HEK293 (cell line): Measurements from ENCODE around the gene CUEDC1.

Experiments used
- CTCF ChIA-PET: fragments of 350-600 bp; formaldehyde crosslinking; extraction: SDS; loops from one replicate; lab custom pipeline; 2021; ENCODE audit warnings: antibody characterized with exemption; lab: Yijun Ruan, JAX
- POLR2A ChIA-PET: fragments of 300-600 bp; formaldehyde crosslinking; extraction: SDS; loops from one replicate; lab custom pipeline; 2020; ENCODE audit warnings: antibody characterized with exemption, inconsistent platforms; lab: Yijun Ruan, JAX
- H3K27ac ChIP-seq: fragments of 200-500 bp; sonication (Bioruptor generic); 2 replicates; pipeline ENCODE4 v1.5.1; 2014; ENCODE audit warnings: low read depth, low read length, control low read depth, inconsistent platforms; ENCODE audit errors: extremely low read depth
- H3K36me3 ChIP-seq, 2 experiments: fragments of 200-500 bp in 1 of 2; sonication (Bioruptor generic) in 1 of 2; 1 replicate in 1 of 2; 2 replicates in 1 of 2; pipeline ENCODE4 v1.5.1; 2014 to 2017; ENCODE audit warnings: inconsistent platforms in 2 of 2, low read length in 2 of 2; ENCODE audit not compliant: control insufficient read depth in 2 of 2, insufficient read depth in 1 of 2
- H3K4me1 ChIP-seq: fragments of 200-500 bp; sonication (Bioruptor generic); 2 replicates; pipeline ENCODE4 v1.5.1; 2014; ENCODE audit warnings: mild to moderate bottlenecking, low read length, inconsistent platforms; ENCODE audit not compliant: control insufficient read depth, insufficient read depth
- H3K4me3 ChIP-seq: 2 replicates; pipeline ENCODE4 v1.5.1; 2011; ENCODE audit warnings: low read depth, mild to moderate bottlenecking, control low read depth, low read length, moderate library complexity
- H3K9me3 ChIP-seq: fragments of 200-500 bp; sonication (Bioruptor generic); 2 replicates; pipeline ENCODE4 v1.5.1; 2014; ENCODE audit warnings: low read depth, low read length, inconsistent platforms; ENCODE audit not compliant: control insufficient read depth, insufficient read depth
- GLI2 ChIP-seq: fragments of 450-650 bp; formaldehyde crosslinking; IDR thresholded peaks from 2 replicates; pipeline ENCODE4; 2017; ENCODE audit warnings: missing biosample characterization, missing genetic modification characterization, low read depth, borderline replicate concordance
- MZF1 ChIP-seq: fragments of 450-650 bp; formaldehyde crosslinking; IDR thresholded peaks from 2 replicates; pipeline ENCODE4 v1.5.1; 2017; ENCODE audit warnings: missing biosample characterization, missing genetic modification characterization, borderline replicate concordance
- SP2 ChIP-seq: fragments of 450-650 bp; formaldehyde crosslinking; IDR thresholded peaks from 2 replicates; pipeline ENCODE4 v1.5.1; 2016; ENCODE audit warnings: missing biosample characterization, missing genetic modification characterization
- ZFHX2 ChIP-seq: fragments of 450-650 bp; formaldehyde crosslinking; conservative IDR thresholded peaks from 2 replicates; pipeline ENCODE4 v1.5.1; 2016; ENCODE audit warnings: missing biosample characterization, missing genetic modification characterization
- ZFP37 ChIP-seq: fragments of 450-650 bp; formaldehyde crosslinking; IDR thresholded peaks from 2 replicates; pipeline ENCODE4 v1.5.1; 2016; ENCODE audit warnings: missing biosample characterization, missing genetic modification characterization
- ZNF16 ChIP-seq: fragments of 450-650 bp; formaldehyde crosslinking; IDR thresholded peaks from 2 replicates; pipeline ENCODE4 v1.5.1; 2016; ENCODE audit warnings: low read depth, missing biosample characterization, missing genetic modification characterization
- ZNF19 ChIP-seq: fragments of 450-650 bp; formaldehyde crosslinking; IDR thresholded peaks from 2 replicates; pipeline ENCODE4; 2016; ENCODE audit warnings: missing biosample characterization, missing genetic modification characterization, low read depth
- ZNF2 ChIP-seq: fragments of 450-650 bp; formaldehyde crosslinking; IDR thresholded peaks from 2 replicates; pipeline ENCODE4 v1.5.1; 2016; ENCODE audit warnings: missing biosample characterization, missing genetic modification characterization
- ZNF341 ChIP-seq: fragments of 450-650 bp; formaldehyde crosslinking; IDR thresholded peaks from 2 replicates; pipeline ENCODE4; 2016; ENCODE audit warnings: low read depth, missing biosample characterization, missing genetic modification characterization
- ZNF391 ChIP-seq: fragments of 450-650 bp; formaldehyde crosslinking; IDR thresholded peaks from 2 replicates; pipeline ENCODE4 v1.5.1; 2016; ENCODE audit warnings: low read depth, missing biosample characterization, missing genetic modification characterization, borderline replicate concordance
- ZNF48 ChIP-seq: fragments of 450-650 bp; formaldehyde crosslinking; IDR thresholded peaks from 2 replicates; pipeline ENCODE4 v1.5.1; 2016; ENCODE audit warnings: missing biosample characterization, missing genetic modification characterization
- ZNF548 ChIP-seq: fragments of 450-650 bp; formaldehyde crosslinking; IDR thresholded peaks from 2 replicates; pipeline ENCODE4 v1.5.1; 2016; ENCODE audit warnings: missing biosample characterization, missing genetic modification characterization
- ZNF571 ChIP-seq: fragments of 450-650 bp; formaldehyde crosslinking; IDR thresholded peaks from 2 replicates; pipeline ENCODE4 v1.5.0; 2017; ENCODE audit warnings: missing biosample characterization, missing genetic modification characterization
- ZNF610 ChIP-seq: fragments of 450-650 bp; formaldehyde crosslinking; IDR thresholded peaks from 2 replicates; pipeline ENCODE4 v1.5.1; 2016; ENCODE audit warnings: missing biosample characterization, missing genetic modification characterization, borderline replicate concordance
- ZNF701 ChIP-seq: fragments of 450-650 bp; formaldehyde crosslinking; IDR thresholded peaks from 2 replicates; pipeline ENCODE4 v1.5.1; 2016; ENCODE audit warnings: missing biosample characterization, missing genetic modification characterization
- TF ChIP-seq, protein P1 (sequence below): fragments of 450-650 bp; formaldehyde crosslinking; IDR thresholded peaks from 2 replicates; pipeline ENCODE4 v1.5.1; 2016; ENCODE audit warnings: missing biosample characterization, missing genetic modification characterization
- TF ChIP-seq, protein P2 (sequence below): fragments of 450-650 bp; formaldehyde crosslinking; IDR thresholded peaks from 2 replicates; pipeline ENCODE4 v1.5.1; 2016; ENCODE audit warnings: missing biosample characterization, missing genetic modification characterization
- TF ChIP-seq, protein P3 (sequence below): sonication (generic); formaldehyde crosslinking; IDR thresholded peaks from 2 replicates; pipeline ENCODE4 v1.8.1; 2022; ENCODE audit warnings: mild to moderate bottlenecking, moderate library complexity, missing genetic modification reagents
- TF ChIP-seq, protein P4 (sequence below): fragments of 450-650 bp; formaldehyde crosslinking; IDR thresholded peaks from 2 replicates; pipeline ENCODE4 v1.5.1; 2016; ENCODE audit warnings: missing biosample characterization, missing genetic modification characterization
- TF ChIP-seq, protein P5 (sequence below): fragments of 450-650 bp; formaldehyde crosslinking; IDR thresholded peaks from 2 replicates; pipeline ENCODE4 v1.5.1; 2016; ENCODE audit warnings: missing biosample characterization, missing genetic modification characterization
- TF ChIP-seq, protein P6 (sequence below): fragments of 450-650 bp; formaldehyde crosslinking; IDR thresholded peaks from 2 replicates; pipeline ENCODE4 v1.5.1; 2016; ENCODE audit warnings: missing biosample characterization, missing genetic modification characterization
- TF ChIP-seq, protein P7 (sequence below): fragments of 450-650 bp; formaldehyde crosslinking; IDR thresholded peaks from 2 replicates; pipeline ENCODE4 v1.5.1; 2016; ENCODE audit warnings: missing biosample characterization, missing genetic modification characterization

CUEDC1 gene

DNA sequence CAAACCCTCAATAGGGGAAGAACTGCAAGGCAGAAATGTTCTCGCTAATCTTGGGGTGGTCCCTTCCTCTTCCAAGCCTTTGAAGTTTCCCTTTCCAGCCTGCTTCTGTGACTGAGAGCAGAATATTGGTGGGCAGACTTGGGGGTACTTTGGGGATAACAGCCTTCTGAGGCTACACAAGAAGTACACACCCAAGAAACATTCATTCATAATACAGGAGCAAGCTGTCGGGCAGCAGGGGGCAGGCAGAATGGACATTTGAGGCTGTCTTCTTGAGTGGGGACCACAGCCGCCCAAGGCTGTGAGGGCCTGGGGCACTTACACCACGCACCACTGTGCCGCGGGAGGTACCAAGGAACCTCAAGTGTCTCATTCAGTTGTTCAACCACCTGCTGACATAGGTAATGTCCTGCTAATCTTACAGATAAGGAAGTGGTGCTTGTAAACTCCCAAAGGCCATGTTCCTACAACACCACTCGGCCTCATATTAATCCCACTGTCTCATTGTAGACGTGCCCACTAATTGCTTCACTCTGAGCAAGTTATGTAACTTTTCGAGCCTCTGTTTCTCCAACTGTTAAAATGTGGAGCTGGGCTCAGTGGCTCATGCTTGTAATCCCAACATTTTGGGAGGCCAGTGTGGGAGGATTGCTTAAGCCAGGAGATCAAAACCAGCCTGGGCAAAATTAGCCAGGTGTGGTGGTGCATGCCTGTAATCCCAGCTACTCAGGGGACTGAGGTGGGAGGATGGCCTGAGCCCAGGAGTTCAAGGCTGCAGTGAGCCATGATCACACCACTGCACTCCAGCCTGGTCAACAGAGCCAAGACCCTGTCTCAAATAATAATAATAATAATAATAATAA is 102.9 kb downstream of the CUEDC1 start (continued):
- TF ChIP-seq, protein P1, sequence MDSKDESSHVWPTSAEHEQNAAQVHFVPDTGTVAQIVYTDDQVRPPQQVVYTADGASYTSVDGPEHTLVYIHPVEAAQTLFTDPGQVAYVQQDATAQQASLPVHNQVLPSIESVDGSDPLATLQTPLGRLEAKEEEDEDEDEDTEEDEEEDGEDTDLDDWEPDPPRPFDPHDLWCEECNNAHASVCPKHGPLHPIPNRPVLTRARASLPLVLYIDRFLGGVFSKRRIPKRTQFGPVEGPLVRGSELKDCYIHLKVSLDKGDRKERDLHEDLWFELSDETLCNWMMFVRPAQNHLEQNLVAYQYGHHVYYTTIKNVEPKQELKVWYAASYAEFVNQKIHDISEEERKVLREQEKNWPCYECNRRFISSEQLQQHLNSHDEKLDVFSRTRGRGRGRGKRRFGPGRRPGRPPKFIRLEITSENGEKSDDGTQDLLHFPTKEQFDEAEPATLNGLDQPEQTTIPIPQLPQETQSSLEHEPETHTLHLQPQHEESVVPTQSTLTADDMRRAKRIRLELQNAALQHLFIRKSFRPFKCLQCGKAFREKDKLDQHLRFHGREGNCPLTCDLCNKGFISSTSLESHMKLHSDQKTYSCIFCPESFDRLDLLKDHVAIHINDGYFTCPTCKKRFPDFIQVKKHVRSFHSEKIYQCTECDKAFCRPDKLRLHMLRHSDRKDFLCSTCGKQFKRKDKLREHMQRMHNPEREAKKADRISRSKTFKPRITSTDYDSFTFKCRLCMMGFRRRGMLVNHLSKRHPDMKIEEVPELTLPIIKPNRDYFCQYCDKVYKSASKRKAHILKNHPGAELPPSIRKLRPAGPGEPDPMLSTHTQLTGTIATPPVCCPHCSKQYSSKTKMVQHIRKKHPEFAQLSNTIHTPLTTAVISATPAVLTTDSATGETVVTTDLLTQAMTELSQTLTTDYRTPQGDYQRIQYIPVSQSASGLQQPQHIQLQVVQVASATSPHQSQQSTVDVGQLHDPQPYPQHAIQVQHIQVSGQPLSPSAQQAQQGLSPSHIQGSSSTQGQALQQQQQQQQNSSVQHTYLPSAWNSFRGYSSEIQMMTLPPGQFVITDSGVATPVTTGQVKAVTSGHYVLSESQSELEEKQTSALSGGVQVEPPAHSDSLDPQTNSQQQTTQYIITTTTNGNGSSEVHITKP = peak; percentile 85
- TF ChIP-seq, protein P2, sequence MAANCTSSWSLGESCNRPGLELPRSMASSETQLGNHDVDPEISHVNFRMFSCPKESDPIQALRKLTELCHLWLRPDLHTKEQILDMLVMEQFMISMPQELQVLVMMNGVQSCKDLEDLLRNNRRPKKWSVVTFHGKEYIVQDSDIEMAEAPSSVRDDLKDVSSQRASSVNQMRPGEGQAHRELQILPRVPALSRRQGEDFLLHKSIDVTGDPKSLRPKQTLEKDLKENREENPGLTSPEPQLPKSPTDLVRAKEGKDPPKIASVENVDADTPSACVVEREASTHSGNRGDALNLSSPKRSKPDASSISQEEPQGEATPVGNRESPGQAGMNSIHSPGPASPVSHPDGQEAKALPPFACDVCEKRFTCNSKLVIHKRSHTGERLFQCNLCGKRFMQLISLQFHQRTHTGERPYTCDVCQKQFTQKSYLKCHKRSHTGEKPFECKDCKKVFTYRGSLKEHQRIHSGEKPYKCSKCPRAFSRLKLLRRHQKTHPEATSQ (tag by site-specific recombination) = no peak
- TF ChIP-seq ZFHX2 (no peak), ZNF610 (tag by site-specific recombination) (no peak), ZNF391 (tag by site-specific recombination) (no peak), ZNF48 (tag by site-specific recombination) (no peak)
- TF ChIP-seq, protein P3, sequence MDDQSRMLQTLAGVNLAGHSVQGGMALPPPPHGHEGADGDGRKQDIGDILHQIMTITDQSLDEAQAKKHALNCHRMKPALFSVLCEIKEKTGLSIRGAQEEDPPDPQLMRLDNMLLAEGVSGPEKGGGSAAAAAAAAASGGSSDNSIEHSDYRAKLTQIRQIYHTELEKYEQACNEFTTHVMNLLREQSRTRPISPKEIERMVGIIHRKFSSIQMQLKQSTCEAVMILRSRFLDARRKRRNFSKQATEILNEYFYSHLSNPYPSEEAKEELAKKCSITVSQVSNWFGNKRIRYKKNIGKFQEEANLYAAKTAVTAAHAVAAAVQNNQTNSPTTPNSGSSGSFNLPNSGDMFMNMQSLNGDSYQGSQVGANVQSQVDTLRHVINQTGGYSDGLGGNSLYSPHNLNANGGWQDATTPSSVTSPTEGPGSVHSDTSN (CRISPR knock-in tag) = no peak

DNA sequence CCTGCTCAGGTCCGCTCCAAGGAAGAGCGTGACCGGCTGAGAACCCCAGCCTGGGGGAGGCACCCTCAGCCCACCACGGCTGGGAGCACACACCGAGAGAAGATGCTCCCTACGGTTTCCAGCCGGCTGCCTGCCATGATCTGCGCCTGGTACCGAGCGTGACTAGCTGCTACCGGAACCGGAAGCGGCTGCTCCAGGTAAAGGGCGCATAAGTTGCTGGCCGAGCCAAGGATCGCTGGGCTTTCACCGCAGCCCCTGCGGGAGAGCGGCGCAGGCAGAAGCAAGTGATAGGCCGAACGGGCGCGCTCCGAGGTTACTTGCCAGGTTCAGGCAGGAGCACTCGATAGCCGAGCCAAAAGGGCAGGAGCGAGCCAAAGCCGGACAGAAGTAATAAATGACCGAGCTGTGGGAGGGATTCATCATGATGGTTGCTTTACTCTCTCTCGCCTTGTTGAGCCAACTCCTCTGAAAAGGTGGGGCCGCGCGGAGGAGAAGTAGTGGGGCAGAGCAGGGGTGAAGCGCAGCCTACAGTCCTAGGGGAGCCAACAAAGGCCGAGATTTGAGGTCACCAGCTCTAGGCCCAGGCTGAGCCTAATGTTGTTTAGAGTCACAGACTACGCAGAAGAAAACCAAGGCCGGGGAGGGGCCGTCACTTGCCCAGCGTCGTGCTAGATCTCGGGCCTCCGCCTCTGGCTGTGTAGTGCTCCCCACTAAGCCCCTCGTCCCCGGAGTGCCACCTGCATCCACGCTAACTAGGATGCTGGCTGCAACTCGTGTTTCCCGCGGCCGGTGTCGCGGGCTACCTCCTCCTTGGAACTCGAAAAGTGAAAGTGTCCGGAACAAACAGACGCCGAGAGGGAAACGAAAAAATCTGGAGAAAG is 105.1 kb downstream of the CUEDC1 start, which contains the start of gene MRPS23:
Gene MRPS23 (minus strand): TSS at position 171 of the 881 bp plus-strand sequence. CDS start 34 bp downstream, at position 137.
- Histone ChIP-seq H3K4me1 (peaks cover 17% of the 10 kb centered on the region), H3K4me3 (peak within 1 kb of the TSS; percentile 99), H3K36me3 (peaks cover 16 to 23% of the 10 kb centered on the region in 2 experiments), H3K9me3 (no peaks in the 10 kb centered on the region), H3K27ac (peak within 1 kb of the TSS; percentile 84)
- POLR2A ChIA-PET = interaction anchor here (0.6 to 3.2 kb wide), 21 partner anchors 9 to 233 kb away, joined by 3 to 30 read pairs (median 5); partner anchors contain the start of genes SRSF1 and VEZF1
- CTCF ChIA-PET = interaction anchor here (0.6 to 17.6 kb wide), 8 partner anchors 9 to 146 kb away, joined by 3 to 434 read pairs (median 4); partner anchors contain the start of gene VEZF1
- no peak for TF ChIP-seq ZNF19
- TF ChIP-seq, protein P4, sequence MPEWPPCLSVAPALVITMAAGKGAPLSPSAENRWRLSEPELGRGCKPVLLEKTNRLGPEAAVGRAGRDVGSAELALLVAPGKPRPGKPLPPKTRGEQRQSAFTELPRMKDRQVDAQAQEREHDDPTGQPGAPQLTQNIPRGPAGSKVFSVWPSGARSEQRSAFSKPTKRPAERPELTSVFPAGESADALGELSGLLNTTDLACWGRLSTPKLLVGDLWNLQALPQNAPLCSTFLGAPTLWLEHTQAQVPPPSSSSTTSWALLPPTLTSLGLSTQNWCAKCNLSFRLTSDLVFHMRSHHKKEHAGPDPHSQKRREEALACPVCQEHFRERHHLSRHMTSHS (tag by site-specific recombination) = no peak
- TF ChIP-seq, protein P5, sequence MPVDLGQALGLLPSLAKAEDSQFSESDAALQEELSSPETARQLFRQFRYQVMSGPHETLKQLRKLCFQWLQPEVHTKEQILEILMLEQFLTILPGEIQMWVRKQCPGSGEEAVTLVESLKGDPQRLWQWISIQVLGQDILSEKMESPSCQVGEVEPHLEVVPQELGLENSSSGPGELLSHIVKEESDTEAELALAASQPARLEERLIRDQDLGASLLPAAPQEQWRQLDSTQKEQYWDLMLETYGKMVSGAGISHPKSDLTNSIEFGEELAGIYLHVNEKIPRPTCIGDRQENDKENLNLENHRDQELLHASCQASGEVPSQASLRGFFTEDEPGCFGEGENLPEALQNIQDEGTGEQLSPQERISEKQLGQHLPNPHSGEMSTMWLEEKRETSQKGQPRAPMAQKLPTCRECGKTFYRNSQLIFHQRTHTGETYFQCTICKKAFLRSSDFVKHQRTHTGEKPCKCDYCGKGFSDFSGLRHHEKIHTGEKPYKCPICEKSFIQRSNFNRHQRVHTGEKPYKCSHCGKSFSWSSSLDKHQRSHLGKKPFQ (tag by site-specific recombination) = peak; percentile 51; the same call in 1 of the 2 replicates
- TF ChIP-seq ZNF701 = no peak
- peak; percentile 64; the same call in 1 of the 2 replicates for TF ChIP-seq MZF1 (tag by site-specific recombination)
- TF ChIP-seq ZFP37 (tag by site-specific recombination) = peak; percentile 77; the same call in 1 of the 2 replicates
- TF ChIP-seq ZNF571 = no peak
- no peak for TF ChIP-seq ZNF548 (tag by site-specific recombination)
- no peak for TF ChIP-seq GLI2
- TF ChIP-seq ZNF2 (tag by site-specific recombination) = peak; percentile 80
- TF ChIP-seq ZNF16 (tag by site-specific recombination) = no peak
- TF ChIP-seq, protein P6, sequence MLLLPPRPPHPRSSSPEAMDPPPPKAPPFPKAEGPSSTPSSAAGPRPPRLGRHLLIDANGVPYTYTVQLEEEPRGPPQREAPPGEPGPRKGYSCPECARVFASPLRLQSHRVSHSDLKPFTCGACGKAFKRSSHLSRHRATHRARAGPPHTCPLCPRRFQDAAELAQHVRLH (tag by site-specific recombination) = peak; percentile 100
- TF ChIP-seq ZNF341 = peak; percentile 19; the same call in 1 of the 2 replicates
- TF ChIP-seq SP2 (tag by site-specific recombination) = peak; percentile 86
- TF ChIP-seq, protein P7, sequence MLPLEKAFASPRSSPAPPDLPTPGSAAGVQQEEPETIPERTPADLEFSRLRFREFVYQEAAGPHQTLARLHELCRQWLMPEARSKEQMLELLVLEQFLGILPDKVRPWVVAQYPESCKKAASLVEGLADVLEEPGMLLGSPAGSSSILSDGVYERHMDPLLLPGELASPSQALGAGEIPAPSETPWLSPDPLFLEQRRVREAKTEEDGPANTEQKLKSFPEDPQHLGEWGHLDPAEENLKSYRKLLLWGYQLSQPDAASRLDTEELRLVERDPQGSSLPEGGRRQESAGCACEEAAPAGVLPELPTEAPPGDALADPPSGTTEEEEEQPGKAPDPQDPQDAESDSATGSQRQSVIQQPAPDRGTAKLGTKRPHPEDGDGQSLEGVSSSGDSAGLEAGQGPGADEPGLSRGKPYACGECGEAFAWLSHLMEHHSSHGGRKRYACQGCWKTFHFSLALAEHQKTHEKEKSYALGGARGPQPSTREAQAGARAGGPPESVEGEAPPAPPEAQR (tag by site-specific recombination) = 0 out of 2 replicates have a peak, but pooled peaks have one; percentile 75
